Activated T-cell treated with anti-CD3 and anti-CD28 coated beads, Interleukin-2, amount 50 U/mL, for 1 hour (primary cell): ENCODE data around the gene ZNF804B.

Experiments used
- DNase-seq: peaks from one replicate; pipeline ENCODE4 v3.0.0-alpha.2; 2020

Gene ZNF804B

DNA sequence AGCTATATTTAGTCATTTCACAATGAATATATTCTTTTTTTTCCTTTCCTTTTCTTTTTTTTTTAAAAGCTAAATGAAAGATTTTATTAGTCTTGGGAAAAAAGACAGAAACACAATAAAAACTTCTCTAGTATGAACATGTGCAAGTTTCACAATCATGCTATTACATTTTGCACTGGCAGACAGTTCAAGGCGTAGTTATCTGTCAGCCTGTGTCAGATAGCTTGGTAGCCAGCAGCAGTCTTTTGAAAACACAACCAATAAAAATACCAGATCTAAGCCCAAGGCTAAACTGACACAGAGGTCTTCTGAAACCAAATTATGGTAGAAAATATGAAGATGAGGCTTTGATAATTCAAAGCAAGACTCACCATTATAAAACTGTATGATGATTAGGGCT is 241.8 kb downstream of the ZNF804B start:
- DNase-seq: no peak

DNA sequence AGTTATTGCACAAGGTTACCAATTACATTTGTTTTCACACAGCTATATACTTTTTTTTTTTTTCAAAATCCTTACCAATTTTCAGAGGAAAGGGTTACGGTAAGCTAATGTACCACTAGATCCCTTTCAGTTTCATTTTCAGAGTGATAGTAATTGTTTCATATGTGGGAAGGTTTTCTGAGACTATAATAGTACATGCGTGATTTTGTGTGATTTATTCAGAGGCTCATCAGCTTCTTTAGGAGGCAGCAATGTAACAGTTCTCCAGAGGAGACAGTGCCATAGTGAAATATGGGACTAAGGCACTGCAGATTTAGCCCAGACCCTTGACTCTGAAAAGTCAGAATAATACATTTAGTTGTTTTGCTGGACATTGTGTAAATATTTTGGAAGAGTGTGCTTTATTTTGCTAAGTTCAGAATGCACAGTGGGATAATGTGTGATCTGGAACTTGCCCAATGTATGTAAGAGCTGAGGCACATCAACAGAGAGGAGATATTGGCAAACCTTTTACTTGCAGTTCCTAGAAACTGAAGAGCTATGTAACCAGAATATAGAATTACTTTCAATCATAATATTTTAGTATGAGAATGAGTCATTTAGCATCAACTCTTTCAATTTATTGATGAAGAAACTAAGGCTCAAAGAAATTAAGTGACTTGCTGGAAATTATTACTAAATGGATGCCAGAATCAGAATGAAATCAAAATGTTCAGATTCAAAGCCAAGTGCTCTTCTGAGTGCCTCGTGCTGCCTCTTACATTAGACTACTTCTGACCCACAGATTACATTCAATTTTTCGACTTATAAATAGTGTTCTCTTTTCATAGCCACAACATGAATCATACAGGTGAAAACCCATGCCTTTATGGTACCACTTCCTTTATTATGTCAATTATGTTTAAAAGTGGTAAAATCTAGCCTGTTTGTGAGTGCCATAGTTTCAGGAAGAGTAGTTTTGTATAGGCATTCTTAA is 243.8 kb downstream of the ZNF804B start:
- DNase-seq: no peak

DNA sequence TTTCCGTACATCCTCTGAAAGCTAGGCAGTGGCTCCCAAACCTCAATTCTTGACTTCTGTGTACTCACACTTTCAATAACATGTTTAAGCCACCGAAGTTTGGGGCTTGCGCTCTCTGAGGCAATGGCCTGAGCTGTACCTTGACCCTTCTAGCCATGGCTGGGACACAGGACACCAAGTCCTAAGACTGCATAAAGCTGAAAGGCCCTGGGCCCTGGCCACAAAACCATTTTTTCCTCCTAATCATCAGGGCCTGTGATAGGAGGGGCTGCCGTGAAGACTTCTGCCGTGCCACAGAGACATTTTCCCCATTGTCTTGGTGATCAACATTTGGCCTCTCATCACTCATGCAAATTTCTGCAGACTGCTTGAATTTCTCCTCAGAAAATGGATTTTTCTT is 252.5 kb downstream of the ZNF804B start:
- DNase-seq: no peak

DNA sequence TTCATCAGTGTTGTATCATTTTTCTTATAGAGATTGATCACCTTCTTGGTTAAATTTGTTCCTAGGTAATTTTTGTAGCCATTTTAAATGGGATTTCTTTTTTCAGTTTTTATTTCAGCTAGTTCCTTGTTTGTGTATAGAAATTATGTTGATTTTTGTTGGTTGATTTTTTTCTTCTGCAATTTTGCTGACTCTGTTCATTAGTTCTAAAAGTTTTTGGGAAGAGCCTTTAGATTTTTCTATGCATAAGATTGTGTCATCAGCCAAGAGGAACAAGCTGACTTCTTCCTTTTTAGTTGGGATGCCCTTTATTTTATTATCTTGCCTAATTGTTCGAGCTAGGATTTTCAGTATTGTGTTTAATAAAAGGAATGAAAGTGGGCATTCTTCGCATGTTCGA is 258.2 kb downstream of the ZNF804B start:
- no peak for DNase-seq

DNA sequence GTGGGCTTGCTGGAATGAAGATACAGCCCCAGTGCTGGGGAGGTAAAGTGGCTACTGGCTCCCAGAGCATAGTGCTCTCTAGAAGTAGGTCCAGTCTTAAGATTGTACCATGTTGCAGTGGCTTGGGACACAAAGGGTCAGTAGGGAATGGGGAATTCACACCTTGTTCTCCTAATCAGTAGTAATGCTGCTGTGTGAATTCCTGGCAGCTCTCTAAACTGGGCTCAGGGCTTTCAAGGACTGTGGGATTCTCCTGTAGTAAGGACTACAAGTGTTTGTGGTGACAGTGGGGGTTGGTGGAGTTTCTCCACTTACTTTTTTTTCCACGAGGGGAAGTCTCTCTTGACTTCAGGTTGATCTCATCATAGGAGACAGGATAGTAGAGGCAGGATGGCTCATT is 262.2 kb downstream of the ZNF804B start:
- no peak for DNase-seq

DNA sequence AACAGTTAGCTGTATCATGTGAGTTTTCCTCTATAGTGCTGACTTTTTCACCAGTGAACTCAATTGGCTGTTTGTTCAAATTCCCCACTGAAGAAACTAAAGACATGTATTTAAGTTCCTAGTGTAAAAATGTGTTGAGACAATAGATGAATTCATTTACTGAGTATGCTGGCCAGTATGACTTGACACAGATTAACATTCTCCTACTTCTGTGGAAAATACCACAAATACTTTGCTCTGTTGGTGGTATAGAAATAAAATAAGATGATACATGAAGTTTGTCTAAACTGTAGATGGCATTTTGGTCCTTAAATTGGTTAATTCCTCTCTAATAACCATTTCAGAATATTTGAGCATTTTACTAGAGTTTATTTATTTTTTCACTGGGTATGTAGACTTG is 263.7 kb downstream of the ZNF804B start:
- no peak for DNase-seq

DNA sequence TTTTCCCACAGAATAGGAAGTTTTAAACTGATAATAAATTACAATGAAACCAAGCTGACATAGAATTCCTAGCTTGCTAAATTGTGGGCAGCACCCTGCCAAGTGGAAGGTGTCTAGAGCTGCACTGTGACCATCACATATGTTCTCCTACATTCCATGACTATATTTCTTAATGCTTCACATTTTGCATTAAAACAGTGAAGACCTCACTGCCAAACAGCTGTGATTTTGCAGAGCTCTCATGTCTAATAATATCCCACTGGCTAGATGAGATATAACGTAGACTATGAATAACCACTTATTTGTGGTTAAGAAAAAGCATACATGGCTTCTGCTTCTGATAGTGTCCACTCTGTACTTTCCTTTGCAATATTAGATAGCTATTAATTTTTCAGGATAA is 264.4 kb downstream of the ZNF804B start:
- no peak for DNase-seq

DNA sequence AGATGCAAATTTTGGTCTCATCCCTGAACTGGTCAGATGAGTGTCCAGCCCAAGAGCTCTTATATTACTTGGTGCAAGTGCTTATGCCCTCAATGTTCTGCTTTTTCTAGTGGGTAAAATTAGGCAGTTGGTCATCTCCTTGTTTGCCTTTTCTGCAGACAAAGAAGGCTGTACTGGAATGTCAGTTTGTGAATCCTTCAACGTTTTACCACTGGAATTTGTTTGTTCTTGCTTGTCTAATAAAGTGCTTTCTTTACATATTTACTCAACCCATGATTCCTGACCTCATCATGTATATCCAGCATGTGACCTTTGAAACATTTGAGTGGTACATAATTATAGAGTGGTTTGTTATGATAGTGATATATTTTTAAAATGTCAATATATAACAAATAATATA is 268.3 kb downstream of the ZNF804B start:
- no peak for DNase-seq

DNA sequence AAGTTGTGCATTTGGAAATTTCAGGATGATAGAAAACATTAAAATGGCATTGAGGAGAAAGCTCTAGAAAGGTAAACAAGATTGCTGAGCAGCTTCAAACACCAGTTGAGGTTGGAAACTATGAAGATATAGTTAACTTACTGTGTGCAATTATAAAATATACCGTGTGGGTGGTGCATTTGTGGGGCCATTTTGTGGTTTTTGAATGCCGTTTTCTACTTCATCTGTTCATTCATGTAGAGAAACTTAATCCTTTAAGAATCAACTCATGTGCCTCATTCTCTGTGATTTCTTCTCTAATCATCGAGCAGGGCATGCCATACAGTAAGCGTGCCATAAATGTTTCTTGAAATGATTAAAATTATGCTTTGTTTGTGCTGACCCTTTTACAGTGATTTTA is 268.8 kb downstream of the ZNF804B start:
- no peak for DNase-seq

DNA sequence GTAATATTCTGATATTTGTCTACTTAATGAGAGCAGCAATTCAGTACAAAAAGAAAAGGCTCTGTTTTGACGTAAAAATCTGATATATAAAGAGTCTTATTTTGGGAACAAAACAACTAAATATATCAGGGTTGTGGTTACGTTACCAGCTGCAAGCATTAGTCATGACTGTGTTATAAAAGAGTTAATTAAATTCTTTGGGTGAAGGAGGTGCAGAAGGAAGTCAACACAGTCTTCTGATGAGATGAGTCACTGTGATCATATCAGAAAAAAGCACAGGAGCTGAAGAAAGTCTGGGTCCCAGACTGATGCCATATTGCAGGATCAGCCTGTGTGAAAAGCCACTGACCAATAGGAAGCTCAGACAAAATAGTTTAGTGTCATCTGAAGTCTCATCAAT is 270.4 kb downstream of the ZNF804B start:
- DNase-seq: no peak

DNA sequence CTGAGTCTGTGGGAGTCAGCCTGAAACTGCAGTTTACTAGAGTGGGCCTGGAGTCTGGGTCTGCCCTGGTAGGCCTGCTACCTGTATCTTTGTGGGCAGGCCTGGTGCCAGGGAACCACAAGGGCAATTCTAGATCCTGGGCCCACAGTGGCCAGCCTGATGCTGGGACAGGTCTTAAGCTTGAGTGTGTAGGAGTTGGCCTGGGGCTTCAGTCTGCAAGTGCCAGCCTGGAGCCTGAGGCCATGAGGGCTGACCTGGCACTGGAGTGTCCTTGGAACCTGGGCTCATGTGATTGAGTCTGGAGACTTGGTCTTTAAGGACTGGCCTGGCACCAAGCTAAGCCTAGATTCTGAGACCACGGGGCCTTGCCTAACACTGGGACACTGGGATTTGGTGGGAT is 281.7 kb downstream of the ZNF804B start:
- no peak for DNase-seq

DNA sequence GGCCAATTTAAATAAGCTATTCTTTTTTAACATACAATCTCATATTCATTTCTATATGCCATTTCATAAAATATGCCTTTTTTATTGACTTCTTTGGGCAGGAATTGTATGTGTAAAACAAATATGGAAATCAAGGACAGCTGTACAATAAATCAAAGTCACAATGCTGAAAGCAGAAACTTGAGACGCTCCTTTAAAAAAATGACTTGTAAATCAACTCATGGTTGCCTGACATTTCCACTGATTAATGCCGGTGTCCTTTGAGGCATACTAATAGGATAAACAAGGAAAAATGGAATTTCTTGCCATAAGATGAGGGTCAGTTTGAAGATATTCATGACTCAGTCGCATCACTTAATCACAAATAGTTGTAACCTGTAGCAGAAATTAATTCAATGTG is 283.4 kb downstream of the ZNF804B start:
- DNase-seq: no peak

DNA sequence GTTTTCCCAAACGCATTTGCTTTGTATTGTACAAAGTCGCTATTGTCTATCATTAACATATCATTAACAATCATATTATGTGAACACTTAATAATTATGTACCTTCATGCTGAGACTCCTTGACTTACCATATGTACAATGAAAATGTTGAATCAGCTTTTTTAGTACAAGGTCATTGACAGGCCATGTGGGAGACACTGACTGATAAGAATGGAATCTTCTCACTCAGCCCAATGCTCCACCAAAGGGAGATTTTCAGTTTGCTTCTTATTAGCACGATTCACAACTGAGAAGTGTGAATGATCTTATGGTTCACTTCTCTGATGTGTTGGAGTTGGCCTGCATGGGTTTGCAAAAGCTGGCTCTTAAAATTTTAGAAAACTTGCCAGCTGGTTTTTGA is 289.5 kb downstream of the ZNF804B start:
- DNase-seq: no peak

DNA sequence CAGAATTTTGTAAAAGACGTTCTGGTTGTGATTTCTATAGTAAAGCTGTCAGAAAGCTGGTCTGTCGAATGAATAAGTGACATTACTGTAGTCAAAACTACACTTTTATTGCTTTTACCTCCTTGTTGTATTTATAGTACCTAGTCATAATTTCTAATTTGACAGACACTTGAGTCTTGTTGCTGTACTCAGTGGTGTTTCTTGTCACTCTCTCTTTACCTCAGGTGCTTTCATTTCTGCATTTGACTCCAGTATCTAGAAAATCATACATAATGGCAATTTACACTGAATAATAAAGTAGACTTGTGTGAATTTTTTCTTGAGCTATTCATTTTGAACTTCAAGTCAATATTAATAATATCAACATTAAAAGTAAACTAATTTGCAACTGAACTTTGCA is 293.6 kb downstream of the ZNF804B start:
- no peak for DNase-seq

DNA sequence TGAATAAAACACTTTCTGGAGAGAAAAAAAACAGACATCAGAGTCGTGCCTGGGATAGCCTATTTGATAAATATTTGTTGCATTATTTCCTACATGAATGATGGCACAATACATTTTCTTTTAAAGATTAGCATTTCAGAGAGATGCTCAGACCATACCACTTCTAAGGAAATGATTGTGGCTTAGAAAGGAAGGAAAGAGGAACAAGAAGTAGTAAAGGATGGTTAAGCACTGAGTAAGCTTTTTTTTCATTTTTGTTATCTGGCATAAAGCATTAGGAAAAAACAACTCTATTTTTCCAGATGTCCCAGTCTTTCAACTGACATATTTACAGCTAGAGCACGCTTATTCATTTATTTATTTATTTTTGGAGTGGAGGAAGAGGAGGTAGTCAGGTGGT is 294.9 kb downstream of the ZNF804B start:
- no peak for DNase-seq

DNA sequence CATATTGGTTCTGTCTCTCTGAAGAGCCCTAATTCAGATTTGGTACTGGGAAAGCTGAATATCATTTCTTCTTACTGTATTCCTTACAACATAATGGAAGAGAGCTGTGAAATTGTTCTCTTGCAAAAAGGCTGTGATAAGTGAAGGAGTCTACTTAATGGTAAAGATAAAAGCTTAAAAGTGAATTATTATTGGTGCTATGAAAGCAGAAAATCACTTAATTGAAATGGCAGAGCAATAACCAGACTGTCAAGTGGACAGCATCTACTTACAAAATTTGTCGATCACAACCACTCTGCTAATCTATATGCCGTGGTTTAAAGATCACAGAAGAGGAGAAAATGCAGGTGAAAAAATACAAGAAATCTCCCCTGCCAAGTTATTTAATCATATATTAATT is 300.7 kb downstream of the ZNF804B start:
- DNase-seq: no peak

DNA sequence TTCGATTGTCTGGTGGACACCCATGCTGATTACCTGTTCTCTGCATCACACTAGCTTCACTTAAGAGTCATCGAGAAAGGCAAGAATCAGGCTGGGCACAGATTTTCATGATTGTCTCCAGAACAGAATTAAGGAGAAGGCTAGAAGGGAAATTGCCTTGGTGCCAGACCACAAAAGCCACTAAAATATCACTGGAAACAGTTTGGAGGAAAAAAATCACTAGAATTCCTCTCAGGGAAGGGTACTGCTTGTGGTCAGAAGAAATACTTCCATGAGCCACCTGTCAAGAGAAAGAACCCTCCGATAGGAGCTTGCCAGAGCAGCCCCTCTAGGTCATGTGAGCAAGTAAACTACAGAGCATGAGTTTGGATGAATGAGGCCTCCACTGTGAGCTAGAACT is 305.3 kb downstream of the ZNF804B start:
- DNase-seq: no peak

DNA sequence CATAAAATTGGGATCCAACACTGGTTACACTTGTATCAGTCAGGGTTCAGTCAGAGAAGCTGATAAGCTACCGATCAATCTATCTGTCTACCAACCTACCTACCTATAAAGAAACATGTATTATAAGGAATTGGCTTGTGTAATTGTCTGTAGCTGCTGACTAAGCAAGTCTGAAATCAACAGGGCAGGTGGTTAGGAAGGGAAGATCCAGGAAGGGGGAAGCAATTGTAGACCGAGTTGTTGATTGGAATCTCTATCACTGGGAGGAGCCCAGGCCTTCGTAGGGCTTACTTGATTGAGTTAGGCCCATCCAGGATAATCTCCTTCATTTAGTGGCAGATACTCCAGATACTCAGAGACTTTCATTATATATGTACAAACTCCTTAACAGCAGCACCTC is 307.5 kb downstream of the ZNF804B start:
- no peak for DNase-seq

DNA sequence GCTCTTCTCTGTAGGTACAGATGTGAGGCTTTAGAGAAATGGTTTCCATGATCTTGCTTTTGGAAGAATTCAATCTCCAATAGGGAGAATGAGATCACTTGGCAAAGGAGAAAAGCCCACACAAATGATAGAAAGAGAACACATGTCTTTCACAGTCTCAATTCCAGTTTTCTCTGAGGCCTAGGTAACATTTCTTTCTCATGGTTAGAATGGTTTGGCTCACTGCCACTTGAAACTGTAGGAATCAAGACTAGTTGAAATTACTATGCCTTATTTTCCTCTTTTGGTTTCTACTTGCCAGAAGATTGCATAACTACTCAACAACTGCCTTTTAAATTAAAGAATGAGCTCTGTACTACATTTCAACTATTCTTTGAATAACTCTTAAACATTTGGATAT is 312.6 kb downstream of the ZNF804B start:
- DNase-seq: no peak

DNA sequence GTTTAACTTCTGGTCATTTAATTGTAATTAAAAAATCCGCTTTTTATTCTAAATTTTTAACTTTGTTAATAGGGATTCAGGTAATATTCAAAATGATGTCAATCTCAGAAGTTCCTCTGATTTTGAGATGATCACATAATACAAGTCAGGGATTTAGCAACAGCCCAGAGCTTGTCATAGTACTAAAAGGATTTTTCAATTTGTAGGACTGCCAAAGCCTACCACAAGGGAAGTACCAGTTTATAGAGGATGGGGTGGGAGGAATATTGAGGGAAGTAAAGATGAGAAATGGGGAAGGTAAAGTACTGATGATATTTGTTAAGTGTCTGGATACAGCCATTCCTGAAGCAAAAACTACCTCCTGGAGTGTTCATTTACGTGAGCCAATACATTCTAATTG is 314.3 kb downstream of the ZNF804B start:
- no peak for DNase-seq

DNA sequence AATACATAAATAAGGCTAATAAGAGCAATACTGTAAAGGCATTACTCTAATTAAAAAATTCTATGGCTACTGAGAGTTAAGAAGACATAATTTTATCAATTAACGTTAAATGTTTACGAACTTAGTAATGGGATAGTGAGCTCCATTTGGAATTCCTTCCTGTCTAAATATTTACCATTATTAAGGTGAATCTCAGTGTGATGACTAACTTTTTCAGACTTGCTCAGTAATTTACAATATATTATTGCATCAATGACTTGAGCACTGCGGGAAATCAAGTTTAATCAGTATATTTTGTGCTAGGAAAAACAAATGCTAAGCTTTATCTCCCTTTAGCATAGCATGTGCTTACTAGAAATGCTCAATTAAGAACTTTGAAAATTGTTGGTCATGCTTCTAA is 318.5 kb downstream of the ZNF804B start:
- DNase-seq: no peak

DNA sequence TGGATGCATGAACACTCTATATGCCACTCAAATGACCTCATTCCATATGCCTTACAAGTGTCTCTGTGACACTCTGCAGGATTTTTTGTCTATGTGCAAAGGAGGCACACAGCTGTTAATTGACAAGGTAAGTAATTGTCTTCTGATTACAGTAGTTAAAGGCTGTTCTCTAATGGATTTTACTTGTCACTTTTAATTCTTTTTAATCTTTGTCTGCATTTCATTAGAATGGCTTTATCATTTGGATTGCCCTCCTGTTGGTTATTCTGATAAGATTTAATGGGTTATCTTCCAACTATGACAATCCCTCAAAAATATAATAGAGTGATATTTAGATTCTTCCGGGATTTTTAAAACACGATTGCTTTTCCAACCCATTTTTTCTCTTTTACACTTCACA is 326.1 kb downstream of the ZNF804B start:
- no peak for DNase-seq

DNA sequence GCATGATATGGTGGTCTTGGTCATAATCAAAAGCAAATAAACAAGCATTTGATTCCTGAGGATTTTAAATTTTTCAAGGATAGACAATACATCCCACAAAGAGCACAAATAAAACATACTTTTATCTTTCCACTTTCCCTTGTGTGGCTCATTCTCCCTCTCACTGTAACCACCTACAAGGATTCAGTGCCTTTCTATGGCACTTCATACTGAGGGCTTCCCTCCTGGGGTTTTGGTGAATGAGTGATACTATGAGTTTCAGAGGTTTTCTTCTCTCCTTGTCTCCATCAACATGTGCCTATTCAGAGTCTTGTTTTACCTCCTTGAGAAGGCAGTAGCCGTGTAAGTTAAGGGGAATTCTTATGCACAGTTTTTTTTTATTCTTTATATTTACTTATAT is 332.1 kb downstream of the ZNF804B start:
- DNase-seq: no peak

DNA sequence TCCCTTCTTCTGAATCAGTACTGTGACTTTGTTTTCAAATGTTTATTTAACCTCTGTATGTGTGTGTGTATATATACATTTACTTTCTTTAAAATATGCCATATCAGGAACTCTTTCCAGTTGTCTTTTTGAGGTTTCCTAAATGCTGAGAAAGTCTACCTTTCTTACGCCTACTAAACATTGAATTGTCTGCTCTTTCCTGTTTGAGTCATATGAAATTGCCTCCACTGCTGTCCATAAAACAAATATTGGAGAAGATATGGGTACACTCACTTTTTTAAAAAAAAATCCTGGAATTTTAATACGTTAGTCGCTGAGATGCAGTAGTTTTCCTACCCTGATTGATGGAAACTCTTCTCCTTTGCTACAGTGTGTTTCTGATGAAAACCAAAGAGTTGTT is 334.8 kb downstream of the ZNF804B start:
- DNase-seq: no peak

DNA sequence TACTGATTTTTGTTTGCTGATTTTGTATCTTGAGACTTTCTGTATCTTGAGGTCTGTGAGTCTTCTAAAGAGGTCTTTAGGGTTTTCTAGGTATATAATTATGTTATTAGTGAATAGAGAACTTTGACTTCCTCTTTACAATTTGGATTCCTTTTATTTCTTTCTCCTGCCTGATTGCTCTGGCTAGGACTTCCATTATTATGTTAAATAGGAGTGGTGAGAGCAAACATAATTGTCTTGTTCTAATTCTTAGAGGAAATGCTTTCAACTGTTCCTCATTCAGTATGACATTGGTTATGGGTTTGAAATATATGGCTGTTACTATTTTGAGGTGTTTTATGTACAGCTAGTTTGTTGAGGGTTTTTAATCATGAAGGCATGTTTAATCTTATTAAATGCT is 344.1 kb downstream of the ZNF804B start:
- no peak for DNase-seq
